Ramos (cell line): Measurements from ENCODE around the gene ARL6IP6.
"Not testable (repeated sequence)": the region's sequence is repeated elsewhere in the genome, so short reads cannot be mapped to it uniquely, and the experiment has no call there.

Experiments used
- in situ Hi-C: fragments of 300-500 bp; cut with MboI; formaldehyde crosslinking; loops from one replicate; pipeline ENCODE4 v1.14.3; 2022; ENCODE audit warnings: low sequenced_read_pairs; ENCODE audit not compliant: unreplicated experiment

Gene ARL6IP6

DNA sequence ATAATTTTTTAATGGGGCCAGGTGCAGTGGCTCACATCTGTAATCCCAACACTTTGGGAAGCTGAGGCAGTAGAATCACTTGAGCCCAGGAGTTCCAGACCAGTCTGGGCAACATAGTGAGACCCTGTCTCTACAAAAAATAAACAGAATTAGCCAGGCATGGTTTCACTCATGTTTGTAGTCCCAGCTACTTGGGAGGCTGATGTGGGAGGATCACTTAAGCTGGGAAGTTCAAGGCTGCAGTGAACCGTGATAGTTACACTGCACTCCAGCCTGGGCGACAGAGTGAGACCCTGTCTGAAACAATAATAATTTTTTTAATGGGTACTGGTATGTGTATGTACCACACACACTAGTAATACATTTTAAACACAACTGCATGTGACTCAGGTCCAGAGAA is 2.4 kb downstream of the ARL6IP6 start:
- in situ Hi-C loops: no loop called here

DNA sequence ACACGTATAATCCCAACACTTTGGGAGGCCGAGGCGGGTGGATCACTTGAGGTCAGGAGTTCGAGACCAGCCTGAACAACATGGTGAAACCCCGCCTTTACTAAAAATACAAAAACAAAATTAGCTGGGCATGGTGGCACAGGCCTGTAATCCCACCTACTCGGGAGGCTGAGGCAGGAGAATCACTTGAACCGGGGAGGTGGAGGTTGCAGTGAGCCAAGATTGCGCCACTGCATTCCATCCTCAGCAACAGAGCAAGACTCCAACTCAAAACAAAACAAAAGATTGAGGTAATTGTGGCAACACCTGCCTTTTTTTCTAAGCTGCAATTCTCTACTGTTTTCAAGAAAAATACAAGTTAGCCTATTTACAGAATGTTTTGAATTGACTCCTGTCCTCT is 4.2 kb downstream of the ARL6IP6 start:
- in situ Hi-C loops: not testable (repeated sequence)

DNA sequence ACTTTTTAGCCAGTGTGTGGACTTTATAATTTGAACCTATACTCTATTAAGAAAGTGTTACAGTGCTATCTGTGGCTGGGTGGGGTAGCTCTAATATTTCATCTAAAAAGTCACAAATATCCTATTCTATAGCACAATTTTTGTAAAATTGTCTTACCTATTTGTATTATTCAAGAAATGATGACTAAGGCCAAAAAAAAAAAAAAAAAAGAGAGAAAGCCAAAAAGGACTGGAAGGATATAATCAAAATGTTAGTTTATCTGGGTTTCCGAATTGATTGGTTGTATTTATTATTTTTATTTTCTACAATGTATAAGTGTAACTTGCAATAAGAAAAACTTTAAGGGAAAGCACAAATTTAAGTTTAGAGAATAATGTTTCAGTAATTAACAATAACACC is 5.5 kb downstream of the ARL6IP6 start:
- in situ Hi-C loops: no loop called here

DNA sequence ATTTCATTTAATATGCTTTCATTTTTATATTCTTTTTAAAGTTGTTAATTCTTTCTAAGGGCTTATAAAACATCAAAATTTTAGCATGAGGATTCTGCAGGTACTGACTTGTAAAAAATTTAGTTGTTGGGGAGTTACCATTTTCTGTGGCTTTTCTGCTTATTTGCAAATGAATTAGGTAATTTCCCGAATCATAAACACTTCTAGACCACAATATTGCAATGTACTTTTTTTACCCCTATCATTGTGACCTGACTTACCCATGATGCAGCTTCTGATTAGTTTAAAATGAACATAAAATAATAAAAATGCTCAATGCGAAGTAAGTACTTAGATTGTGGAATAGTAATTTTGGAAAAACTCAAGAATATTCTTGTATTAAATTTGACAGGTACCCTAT is 11.4 kb downstream of the ARL6IP6 start:
- in situ Hi-C loops: no loop called here

DNA sequence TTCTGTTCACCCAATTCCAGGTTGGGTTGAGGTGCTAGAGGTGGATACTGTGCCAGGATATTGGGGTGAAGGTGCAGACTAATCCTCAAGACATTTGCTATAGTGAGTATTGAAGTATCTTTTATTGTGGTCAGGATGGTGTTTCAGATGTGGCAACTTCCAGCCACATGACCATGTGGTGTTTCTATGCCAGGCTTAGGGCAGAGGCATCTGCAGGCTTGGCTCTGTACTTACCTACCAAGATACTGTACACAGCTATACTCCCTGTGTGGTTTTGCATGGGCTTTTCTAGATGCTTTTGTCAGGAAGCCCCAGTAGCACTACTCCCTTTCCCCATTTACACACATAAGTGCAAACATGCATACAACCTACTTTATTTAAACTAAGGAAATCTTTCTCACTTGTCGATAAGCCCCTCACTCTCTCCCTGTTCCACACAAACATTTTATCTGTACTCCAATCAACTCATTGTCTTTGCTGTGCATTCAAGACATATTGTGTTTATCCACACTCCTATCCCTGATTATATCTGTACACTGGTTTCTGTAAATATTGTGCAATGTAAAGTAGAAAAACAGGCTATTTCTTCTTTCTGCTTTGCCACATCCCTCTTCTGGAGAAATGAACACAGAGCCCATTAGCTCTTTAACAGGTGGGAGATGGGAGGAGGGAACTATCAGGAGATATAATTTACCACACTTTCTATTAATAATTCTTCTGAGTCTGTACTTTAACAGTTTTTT is 12.3 kb downstream of the ARL6IP6 start:
- in situ Hi-C loops: no loop called here

DNA sequence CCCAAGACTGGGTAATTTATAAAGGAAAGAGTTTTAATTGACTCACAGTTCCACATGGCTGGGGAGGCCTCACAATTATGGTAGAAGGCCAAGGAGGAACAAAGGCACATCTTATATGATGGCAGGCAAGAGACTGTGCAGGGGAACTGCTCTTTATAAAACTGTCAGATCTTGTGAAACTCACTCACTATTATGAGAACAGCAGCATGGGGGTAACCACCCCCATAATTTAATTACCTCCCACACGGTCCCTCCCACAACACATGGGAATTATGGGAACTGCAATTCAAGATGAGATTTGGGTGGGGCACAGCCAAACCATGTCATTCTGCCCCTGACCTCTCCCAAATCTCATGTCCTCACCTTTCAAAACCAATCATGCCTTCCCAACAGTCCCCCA is 19.1 kb downstream of the ARL6IP6 start:
- in situ Hi-C loops: not testable (repeated sequence)

DNA sequence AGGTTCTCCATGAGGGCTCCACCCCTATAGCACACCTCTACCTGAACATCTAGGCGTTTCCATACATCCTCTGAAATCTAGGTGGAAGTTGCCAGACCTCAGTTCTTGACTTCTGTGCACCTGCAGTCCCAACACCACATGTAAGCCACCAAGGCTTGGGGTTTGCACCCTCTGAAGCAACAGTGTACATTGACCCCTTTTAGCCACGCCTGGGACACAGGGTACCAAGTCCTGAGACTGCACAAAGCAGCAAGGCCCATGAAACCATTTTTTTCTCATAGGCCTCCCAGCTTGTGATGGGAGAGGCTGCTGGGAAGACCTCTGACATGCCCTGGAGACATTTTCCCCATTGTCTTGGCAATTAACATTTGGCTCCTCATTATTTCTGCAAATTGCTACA is 20.0 kb downstream of the ARL6IP6 start:
- in situ Hi-C loops: no loop called here

DNA sequence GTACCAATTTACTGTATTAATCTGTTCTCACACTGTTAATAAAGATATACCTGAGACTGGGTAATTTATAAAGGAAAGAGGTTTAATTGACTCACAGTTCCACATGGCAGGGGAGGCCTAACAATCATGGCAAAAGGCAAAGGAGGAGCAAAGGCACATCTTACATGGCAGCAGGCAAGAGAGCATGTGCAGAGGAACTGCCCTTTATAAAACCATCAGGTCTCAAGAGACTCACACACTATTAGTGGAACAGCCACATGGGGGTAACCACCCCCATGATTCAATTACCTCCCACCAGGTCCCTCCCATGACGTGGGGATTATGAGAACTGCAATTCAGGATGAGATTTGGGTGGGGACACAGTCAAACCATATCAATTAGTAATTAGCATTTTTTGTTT is 21.3 kb downstream of the ARL6IP6 start:
- in situ Hi-C loops: not testable (repeated sequence)

DNA sequence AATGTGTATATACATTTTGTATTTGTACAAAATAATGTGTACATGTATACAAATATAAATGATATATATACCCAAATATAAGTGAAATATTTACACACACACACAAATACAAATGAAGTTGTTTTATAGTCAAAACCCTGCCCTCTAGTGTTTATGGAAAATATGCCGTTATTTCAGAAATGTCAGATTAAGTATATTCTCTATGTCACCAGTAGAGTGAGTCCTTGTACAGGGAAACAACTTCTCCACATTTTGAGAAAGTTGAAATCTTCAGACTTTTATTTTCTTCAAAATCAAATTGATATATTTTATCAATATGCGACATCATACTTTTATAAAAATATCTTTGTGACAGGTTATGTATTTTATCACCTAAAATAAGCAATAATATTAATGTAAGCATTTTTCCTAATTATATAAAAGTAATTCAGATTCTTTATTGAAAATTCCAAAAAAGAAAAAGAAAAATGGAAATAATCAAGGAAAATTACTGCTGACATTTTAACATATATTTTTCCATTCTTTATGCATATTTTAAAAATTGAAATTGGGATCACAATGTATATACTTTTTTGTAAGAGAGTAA is 22.4 kb downstream of the ARL6IP6 start:
- in situ Hi-C loops: no loop called here

DNA sequence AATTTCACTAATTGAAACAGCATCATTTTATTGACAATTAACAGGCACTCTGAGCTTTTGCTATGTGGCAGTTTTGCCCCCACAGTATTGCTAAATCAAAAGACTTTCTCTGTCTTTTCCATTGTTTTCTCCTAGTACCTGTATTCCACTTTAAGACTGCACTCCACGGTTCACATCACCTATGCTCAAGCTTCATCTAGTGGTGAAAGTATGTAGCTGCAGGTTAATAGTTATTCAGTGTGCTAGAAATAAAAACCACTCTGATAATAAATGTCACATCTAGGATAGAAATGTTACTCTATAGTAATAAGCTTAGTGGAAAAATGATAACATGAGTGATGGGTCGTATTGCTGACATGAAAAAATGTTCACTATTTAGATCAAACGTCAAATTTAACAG is 24.6 kb downstream of the ARL6IP6 start:
- in situ Hi-C loops: no loop called here

DNA sequence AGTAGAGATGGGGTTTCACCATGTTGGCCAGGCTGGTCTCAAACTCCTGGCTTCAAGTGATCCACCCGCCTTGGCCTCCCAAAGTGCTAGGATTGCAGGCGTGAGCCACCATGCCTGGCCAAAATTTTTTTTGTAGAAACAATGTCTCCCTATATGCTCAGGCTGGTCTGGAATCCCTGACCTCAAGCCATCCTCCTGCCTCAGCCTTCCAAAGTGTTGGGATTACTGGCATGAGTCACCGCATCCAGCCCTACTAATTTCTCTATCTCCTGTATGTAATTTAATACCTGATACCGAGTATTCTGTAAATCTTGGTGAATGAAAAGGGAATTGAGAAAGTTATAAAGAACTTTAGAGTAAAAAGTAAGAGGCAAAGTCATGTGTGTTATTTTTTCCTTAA is 29.3 kb downstream of the ARL6IP6 start:
- in situ Hi-C loops: not testable (repeated sequence)

DNA sequence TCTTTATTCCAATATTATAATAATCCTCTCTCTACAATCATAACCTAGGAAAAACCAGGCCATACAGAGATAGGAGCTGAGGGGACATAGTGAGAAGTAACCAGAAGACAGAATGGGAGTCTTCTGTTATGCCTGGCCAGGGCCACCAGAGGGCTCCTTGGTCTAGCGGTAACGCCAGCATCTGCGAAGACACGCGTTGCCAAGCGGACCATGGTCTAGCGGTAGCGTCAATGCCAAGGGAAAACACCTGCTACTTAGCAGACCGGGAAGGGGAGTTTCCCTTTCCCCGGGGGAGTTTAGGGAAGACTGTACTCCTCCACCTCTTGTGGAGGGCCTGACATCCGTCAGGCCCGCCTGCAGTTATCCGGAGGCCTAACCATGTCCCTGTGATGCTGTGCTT is 36.6 kb downstream of the ARL6IP6 start:
- in situ Hi-C loops: no loop called here

DNA sequence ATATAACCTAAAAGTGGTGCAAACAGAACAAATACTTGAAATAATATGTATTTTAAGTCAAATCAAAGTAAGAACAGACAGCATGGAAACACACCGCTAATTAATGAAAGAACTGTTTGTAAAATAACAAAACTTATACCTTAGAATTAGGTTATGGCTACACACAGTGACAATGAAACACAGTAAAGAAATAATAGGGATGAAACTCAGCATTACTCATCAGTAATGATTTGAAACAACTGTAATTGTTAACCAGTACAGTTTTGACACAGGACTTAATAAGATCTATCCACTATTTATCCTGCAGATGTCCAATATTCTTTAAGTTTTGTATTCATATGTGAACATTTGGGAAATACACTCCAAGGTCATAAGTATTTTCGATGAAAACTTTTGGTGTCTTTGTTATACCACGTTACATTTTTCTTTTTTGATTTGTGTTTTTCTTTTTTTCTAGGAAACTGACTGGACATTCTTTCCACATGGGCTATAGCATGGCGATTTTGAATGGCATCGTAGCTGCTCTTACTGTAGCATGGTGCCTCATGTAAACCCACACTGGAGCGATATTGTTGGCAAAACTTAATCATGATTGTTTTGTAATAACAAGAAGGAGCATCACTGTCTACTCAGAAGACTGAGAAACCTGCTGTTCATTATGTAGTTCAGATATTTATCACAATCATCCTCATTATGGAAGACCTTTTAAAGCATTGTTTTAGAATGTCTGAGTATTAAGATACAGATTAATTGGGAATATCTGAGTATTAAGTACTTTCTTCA is 41.1 kb downstream of the ARL6IP6 start:
- in situ Hi-C loops: no loop called here

DNA sequence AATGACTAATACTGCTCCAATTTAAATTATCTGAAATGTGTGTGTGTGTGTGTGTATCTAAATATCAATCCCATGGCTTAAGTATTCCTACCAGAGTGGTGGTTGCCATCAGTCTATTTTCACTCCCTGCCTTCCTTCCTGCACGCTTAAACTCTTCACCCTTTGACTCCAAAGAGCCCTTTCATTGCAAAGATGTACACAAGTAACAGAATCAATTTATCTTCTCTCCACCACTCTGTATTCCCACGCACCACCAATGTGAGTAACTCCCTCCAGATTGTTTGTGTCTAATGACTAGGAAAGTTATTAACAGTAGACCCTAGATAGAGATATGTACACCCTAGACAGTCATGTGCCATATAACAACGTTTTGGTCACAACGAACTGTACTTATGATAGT is 42.8 kb downstream of the ARL6IP6 start:
- in situ Hi-C loops: no loop called here

DNA sequence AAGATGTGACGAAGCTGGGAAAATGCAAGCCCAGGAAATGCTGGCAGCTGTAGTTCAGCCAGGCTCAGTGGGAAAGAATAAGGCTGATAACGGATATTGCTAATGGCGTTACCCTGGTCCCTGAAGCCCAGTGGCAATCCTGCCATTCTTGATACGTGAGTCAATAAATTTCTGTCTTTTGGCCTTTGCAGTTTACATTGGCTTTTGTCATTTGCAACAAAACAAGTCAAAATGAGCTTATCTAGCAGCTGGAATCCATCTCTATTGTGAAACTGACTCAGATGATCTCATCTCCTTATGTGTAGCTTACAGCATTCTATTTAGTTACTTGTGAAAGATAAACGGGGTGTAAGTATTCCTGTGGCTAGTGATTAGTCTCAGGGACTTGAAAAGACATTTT is 43.8 kb downstream of the ARL6IP6 start:
- in situ Hi-C loops: no loop called here

DNA sequence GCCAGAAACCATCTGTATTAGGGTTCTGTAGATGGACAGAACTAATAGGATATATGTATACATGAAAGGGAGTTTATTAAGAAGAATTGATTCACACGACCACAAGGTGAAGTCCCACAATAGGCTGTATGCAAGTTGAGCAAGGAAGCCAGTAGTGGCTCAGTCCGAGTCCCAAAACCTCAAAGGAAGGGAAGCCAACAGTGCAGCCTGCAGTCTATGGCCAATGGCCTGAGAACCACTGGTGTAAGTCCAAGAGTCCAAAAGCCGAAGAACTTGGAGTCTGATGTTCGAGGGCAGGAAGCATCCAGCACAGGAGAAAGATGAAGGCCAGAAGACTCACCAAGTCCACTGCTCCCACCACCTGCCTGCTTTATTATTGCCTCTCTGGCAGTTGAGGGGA is 44.8 kb downstream of the ARL6IP6 start:
- in situ Hi-C loops: not testable (repeated sequence)

DNA sequence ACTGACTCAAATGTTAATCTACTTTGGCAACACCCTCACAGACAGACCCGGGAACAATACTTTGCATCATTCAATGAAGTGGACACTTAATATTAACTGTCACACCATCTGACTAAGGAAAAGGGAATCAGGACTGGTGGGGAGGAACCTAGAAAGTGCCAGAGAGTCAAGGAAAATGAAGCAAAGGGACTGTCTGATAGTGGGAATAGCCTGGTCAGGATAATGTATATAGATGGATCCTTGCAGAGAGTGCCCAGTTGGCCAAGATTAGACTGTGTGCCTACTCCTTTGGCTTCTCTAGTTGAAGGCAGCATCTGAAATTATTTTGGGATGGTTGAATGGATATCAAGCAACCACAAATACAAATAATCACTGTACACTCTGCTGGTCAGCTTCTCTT is 45.2 kb downstream of the ARL6IP6 start:
- in situ Hi-C loops: no loop called here

DNA sequence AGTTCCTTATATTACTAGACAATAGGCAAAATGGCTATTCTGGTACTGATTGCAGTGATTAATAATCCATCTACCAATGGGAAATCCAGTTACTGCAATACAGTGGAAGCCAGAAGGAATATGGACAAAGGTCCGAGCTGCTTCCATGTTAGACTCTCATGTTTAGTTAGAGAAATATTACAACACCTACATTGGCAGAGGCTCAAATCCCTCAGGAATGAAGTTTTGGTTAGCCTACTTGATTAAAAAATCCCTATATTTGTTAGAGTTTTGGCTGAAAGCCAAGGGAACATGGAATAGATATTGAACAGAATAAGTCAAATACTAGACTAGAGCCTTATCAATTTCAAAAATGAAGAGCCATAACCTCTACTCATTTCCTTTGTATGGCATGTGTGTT is 48.5 kb downstream of the ARL6IP6 start:
- in situ Hi-C loops: no loop called here

DNA sequence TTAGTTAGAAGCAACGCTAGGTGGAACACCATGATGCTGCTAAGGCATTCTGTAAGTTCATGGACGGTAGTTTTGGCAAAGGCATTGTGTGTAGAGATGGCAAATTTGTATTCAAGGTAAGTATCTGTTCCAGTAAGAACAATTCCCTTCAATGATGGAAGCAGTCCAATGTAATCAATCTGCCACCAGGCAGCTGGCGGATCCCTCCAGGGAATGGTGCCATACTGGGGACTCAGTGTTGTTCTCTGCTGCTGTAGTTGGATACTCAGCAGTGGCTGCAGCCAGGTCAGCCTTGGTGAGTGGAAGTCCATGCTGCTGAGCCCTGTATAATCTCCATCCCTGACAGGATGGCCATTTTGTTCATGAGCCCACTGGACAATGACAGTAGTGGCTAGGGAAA is 62.8 kb downstream of the ARL6IP6 start:
- in situ Hi-C loops: no loop called here

DNA sequence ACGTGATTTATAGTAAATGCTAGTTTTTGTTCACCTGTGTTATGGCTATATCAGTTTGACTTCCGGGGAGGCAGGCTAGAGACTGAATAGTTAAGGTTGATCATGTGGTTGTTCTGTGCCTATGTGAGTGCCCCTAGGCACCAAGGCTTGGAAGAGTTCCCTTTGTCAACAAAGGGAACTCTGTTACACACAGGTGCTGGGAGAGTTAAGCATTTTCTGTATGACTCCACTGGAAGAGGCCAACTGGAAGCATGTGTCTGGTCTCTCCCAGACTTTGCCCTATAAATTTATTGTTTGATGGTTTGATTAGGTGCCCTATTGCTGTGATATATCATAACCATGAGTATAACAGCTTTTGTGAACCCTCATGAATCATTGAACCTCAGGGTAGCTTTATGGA is 63.8 kb downstream of the ARL6IP6 start:
- in situ Hi-C loops: no loop called here

DNA sequence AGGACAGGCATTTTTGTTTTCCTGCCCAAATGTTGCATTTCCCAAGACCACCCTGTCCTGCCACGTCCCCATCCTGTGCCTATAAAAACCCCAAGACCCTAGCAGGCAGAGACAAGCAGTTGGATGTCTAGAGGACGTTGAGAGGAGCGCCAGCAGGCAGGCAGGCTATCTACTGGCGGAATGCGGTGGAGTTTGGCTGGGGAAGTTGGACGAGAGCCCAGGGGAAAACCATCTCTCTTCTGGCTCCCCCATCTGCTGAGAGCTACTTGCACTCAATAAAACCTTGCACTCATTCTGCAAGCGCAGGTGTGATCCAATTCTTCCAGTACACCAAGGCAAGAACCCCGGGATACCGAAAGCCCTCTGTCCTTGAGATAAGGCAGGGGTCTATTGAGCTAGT is 72.5 kb downstream of the ARL6IP6 start:
- in situ Hi-C loops: no loop called here

DNA sequence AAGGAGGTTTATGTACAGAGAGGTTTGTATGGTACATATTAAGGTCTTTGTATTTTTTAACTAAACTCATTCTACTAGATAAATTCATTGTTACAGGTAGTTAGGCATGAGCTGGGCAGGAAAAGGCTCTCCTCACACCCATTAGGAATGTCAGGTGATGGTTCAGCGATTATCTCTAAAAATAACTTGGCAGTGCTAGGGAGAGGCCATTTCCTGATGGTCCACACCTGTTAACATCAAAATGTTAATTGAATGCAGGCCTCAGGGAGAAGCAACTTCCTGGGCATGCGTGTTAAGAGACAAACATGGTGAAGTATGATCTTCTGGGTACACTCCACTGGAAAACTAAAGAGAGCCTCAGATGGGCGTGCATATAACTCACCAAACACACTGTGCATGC is 73.6 kb downstream of the ARL6IP6 start:
- in situ Hi-C loops: no loop called here
